Measurements from ENCODE around the gene ALDH1A1. TPM values are rescaled to one million over a fixed set of nuclear protein-coding genes. Genes with fewer than 3 reads are reported as not detected.

Gene ALDH1A1
- total and polyA plus RNA-seq, 2 of the 8 experiments (the other 6 are each of a cell fraction or from before 2014, with no cell fraction given), result 0.50 to 0.82 TPM

DNA sequence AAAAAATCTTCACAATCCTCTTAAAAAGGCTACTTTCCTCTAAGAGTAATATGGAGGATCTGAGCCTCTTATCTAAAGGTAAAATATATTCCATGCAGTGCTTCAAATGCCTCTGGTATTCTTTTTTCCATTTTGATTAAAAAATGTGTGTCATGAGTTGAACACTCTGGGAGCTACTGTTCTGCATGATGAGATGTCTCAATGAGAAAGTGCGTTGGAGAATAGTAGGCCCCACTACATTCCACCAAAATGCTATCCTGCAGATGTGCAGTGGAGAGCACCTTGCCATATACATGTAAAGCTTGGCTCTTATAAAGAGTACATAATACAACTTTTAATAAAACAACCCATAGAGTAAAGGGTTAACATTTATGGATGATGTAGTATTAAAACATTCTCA is 26.3 kb downstream of the ALDH1A1 start (continued):
- TF ChIP-seq, protein P1, sequence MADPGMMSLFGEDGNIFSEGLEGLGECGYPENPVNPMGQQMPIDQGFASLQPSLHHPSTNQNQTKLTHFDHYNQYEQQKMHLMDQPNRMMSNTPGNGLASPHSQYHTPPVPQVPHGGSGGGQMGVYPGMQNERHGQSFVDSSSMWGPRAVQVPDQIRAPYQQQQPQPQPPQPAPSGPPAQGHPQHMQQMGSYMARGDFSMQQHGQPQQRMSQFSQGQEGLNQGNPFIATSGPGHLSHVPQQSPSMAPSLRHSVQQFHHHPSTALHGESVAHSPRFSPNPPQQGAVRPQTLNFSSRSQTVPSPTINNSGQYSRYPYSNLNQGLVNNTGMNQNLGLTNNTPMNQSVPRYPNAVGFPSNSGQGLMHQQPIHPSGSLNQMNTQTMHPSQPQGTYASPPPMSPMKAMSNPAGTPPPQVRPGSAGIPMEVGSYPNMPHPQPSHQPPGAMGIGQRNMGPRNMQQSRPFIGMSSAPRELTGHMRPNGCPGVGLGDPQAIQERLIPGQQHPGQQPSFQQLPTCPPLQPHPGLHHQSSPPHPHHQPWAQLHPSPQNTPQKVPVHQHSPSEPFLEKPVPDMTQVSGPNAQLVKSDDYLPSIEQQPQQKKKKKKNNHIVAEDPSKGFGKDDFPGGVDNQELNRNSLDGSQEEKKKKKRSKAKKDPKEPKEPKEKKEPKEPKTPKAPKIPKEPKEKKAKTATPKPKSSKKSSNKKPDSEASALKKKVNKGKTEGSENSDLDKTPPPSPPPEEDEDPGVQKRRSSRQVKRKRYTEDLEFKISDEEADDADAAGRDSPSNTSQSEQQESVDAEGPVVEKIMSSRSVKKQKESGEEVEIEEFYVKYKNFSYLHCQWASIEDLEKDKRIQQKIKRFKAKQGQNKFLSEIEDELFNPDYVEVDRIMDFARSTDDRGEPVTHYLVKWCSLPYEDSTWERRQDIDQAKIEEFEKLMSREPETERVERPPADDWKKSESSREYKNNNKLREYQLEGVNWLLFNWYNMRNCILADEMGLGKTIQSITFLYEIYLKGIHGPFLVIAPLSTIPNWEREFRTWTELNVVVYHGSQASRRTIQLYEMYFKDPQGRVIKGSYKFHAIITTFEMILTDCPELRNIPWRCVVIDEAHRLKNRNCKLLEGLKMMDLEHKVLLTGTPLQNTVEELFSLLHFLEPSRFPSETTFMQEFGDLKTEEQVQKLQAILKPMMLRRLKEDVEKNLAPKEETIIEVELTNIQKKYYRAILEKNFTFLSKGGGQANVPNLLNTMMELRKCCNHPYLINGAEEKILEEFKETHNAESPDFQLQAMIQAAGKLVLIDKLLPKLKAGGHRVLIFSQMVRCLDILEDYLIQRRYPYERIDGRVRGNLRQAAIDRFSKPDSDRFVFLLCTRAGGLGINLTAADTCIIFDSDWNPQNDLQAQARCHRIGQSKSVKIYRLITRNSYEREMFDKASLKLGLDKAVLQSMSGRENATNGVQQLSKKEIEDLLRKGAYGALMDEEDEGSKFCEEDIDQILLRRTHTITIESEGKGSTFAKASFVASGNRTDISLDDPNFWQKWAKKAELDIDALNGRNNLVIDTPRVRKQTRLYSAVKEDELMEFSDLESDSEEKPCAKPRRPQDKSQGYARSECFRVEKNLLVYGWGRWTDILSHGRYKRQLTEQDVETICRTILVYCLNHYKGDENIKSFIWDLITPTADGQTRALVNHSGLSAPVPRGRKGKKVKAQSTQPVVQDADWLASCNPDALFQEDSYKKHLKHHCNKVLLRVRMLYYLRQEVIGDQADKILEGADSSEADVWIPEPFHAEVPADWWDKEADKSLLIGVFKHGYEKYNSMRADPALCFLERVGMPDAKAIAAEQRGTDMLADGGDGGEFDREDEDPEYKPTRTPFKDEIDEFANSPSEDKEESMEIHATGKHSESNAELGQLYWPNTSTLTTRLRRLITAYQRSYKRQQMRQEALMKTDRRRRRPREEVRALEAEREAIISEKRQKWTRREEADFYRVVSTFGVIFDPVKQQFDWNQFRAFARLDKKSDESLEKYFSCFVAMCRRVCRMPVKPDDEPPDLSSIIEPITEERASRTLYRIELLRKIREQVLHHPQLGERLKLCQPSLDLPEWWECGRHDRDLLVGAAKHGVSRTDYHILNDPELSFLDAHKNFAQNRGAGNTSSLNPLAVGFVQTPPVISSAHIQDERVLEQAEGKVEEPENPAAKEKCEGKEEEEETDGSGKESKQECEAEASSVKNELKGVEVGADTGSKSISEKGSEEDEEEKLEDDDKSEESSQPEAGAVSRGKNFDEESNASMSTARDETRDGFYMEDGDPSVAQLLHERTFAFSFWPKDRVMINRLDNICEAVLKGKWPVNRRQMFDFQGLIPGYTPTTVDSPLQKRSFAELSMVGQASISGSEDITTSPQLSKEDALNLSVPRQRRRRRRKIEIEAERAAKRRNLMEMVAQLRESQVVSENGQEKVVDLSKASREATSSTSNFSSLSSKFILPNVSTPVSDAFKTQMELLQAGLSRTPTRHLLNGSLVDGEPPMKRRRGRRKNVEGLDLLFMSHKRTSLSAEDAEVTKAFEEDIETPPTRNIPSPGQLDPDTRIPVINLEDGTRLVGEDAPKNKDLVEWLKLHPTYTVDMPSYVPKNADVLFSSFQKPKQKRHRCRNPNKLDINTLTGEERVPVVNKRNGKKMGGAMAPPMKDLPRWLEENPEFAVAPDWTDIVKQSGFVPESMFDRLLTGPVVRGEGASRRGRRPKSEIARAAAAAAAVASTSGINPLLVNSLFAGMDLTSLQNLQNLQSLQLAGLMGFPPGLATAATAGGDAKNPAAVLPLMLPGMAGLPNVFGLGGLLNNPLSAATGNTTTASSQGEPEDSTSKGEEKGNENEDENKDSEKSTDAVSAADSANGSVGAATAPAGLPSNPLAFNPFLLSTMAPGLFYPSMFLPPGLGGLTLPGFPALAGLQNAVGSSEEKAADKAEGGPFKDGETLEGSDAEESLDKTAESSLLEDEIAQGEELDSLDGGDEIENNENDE (IDR thresholded peaks at IDR 0.05; ENCODE audit: insufficient replicate concordance, low read length), result no peak
- TF ChIP-seq SIN3A (conservative IDR thresholded peaks at IDR 0.05 in 1 of 2, IDR thresholded peaks at IDR 0.05 in 1 of 2; ENCODE audit: low read depth in 1 of 2, low read length in 2 of 2), result no peak
- no peak for TF ChIP-seq SAP30 (IDR thresholded peaks at IDR 0.05; ENCODE audit: insufficient read depth, insufficient replicate concordance, low read length)
- TF ChIP-seq TAF7 (optimal IDR thresholded peaks at IDR 0.05; ENCODE audit: borderline replicate concordance, low read depth, low read length), result no peak
- TF ChIP-seq SIRT6 (IDR thresholded peaks at IDR 0.05; ENCODE audit: low read length), result no peak
- TF ChIP-seq KDM4A (IDR thresholded peaks at IDR 0.05; ENCODE audit: low read depth, low read length, severe bottlenecking), result no peak
- TF ChIP-seq RNF2 (IDR thresholded peaks at IDR 0.05; ENCODE audit: borderline replicate concordance, low read depth, low read length, missing control alignments, poor library complexity, severe bottlenecking), result no peak
- no peak for TF ChIP-seq BRCA1 (IDR thresholded peaks at IDR 0.05; ENCODE audit: low read depth, low read length)
- TF ChIP-seq HDAC6 (IDR thresholded peaks at IDR 0.05; ENCODE audit: low read depth, low read length), result no peak
- no peak for TF ChIP-seq HDAC2 (IDR thresholded peaks at IDR 0.05; ENCODE audit: borderline replicate concordance in 1 of 2, low read depth in 2 of 2, low read length in 2 of 2)

Data from H1 (cell line).